H1 (cell line): Measurements from ENCODE around the gene DDX59.

Experiments
- CREB1 ChIP-seq: IDR thresholded peaks from 2 replicates; pipeline ENCODE4 v1.6.1; 2012; ENCODE audit warnings: inconsistent platforms
- FOSL1 ChIP-seq: IDR thresholded peaks from 2 replicates; pipeline ENCODE4 v1.6.1; 2011; ENCODE audit warnings: mild to moderate bottlenecking, low read depth, low read length, moderate library complexity; ENCODE audit not compliant: insufficient read depth
- NANOG ChIP-seq: IDR thresholded peaks from 2 replicates; pipeline ENCODE4 v1.6.1; 2011; ENCODE audit warnings: low read length, low read depth, mild to moderate bottlenecking, inconsistent platforms; ENCODE audit not compliant: insufficient read depth, poor library complexity, severe bottlenecking
- NRF1 ChIP-seq: IDR thresholded peaks from 2 replicates; pipeline ENCODE4 v1.6.1; 2011; ENCODE audit warnings: mild to moderate bottlenecking, low read depth, low read length, improper control_type of control experiment
- RFX5 ChIP-seq: IDR thresholded peaks from 2 replicates; pipeline ENCODE4 v1.6.1; 2011; ENCODE audit warnings: low read depth, low read length, improper control_type of control experiment, borderline replicate concordance
- SIN3A ChIP-seq, 2 experiments: IDR thresholded peaks in 1 of 2; conservative IDR thresholded peaks in 1 of 2; 2 replicates each; pipeline ENCODE4 v1.6.1; 2011 to 2012; ENCODE audit warnings: low read length in 2 of 2, improper control_type of control experiment in 1 of 2, low read depth in 1 of 2, mild to moderate bottlenecking in 1 of 2
- TF ChIP-seq, protein P1 (sequence below), 3 experiments: IDR thresholded peaks; 1 replicate in 2 of 3; 2 replicates in 1 of 3; pipeline versions ENCODE4 v1.5.1 to v1.6.1; 2011; ENCODE audit warnings: low read length in 3 of 3, mild to moderate bottlenecking in 3 of 3, inconsistent platforms in 2 of 3, low read depth in 1 of 3, moderate library complexity in 1 of 3; ENCODE audit not compliant: insufficient read depth in 1 of 3; ENCODE audit errors: control extremely low read depth in 1 of 3
- TF ChIP-seq, protein P2 (sequence below): IDR thresholded peaks from 2 replicates; pipeline ENCODE4 v1.6.1; 2011; ENCODE audit warnings: low read depth, mild to moderate bottlenecking, low read length; ENCODE audit not compliant: insufficient read depth

DNA sequence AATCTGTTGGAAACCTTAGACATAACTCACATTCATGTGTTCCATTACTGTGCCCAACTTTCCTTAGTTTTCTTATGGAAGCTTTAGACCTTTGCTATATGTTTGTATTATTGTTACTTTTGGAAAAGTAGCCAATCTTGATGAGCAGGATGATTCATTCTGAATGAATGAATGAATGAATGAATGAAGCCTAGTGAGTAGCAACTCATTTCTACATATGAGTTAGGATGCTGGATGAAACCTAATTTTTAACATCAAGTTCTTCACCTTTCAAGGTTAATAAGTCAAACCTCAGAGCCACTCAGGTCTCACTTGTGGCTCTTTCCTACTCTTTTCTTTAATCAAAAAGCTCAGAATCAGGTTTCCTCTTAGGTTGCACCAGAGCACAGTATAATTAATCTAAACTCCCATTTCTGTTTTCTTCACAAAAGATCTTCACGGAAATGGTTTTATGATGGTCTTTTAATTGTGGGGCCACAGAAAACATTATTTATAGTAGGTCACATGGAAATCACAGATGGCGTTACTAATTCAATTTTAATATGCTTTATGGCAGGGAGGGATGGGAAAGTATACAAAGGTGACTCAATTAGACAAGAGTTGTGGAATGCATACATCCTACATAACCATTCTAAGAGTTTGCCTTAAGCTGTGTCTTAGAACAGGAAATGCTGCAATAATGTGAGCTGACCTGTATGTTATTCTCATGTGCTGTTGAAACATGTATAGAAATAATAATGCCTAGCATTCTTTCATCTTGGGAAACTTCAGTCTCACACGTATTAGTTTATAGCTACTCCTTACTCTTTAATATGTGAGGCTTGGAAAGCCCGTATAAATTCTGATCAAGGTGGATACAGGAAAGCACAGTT is 4.5 kb upstream of the DDX59 start:
- TF ChIP-seq, protein P1, sequence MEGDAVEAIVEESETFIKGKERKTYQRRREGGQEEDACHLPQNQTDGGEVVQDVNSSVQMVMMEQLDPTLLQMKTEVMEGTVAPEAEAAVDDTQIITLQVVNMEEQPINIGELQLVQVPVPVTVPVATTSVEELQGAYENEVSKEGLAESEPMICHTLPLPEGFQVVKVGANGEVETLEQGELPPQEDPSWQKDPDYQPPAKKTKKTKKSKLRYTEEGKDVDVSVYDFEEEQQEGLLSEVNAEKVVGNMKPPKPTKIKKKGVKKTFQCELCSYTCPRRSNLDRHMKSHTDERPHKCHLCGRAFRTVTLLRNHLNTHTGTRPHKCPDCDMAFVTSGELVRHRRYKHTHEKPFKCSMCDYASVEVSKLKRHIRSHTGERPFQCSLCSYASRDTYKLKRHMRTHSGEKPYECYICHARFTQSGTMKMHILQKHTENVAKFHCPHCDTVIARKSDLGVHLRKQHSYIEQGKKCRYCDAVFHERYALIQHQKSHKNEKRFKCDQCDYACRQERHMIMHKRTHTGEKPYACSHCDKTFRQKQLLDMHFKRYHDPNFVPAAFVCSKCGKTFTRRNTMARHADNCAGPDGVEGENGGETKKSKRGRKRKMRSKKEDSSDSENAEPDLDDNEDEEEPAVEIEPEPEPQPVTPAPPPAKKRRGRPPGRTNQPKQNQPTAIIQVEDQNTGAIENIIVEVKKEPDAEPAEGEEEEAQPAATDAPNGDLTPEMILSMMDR (IDR thresholded peaks at IDR 0.05; ENCODE audit: control extremely low read depth in 1 of 3, insufficient read depth in 1 of 3, low read depth in 1 of 3, low read length in 3 of 3), result no peak
- TF ChIP-seq NANOG (no peak), NRF1 (no peak), CREB1 (no peak), FOSL1 (no peak), RFX5 (no peak), SIN3A (conservative IDR thresholded peaks at IDR 0.05 in 1 of 2, IDR thresholded peaks at IDR 0.05 in 1 of 2; ENCODE audit: low read depth in 1 of 2, low read length in 2 of 2) (no peak)
- TF ChIP-seq, protein P2, sequence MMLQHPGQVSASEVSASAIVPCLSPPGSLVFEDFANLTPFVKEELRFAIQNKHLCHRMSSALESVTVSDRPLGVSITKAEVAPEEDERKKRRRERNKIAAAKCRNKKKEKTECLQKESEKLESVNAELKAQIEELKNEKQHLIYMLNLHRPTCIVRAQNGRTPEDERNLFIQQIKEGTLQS, result no peak
